Myocyte (in vitro differentiated cells): Measurements from ENCODE around the gene BDKRB2. TPM values are rescaled to one million over a fixed set of nuclear protein-coding genes. Genes with fewer than 3 reads are reported as not detected.

Experiments
- DNase-seq: peaks from one replicate; pipeline ENCODE4 v3.0.0-alpha.2; 2012; ENCODE audit warnings: low read depth
- total RNA-seq: library from RNA; depleted of rRNA; stranded (reverse); fragments of >200 nt; gene quantifications from 2 replicates; pipeline ENCODE4 v1.2.3, GENCODE V29; 2014

The BDKRB2 gene
- total RNA-seq, 1 donor from 2014 or later: 0.19 TPM

DNA sequence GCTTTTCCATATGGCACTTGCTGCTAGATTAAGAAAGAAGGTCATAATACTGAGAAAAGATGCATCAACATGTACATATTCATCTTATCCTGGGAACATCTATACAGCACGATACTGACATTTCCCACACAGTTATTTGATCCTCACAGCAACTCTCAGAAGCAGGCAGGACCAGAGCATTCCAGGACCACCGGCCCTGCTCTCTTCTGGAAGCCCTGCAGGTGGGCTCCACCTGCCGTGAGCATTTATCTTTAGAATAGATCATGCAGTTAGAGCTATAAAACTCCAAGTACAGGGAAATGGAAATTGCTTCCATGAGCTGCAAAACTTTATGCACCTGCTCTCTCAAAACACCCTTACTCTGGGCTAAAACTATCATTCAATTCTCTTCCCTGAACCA lies 45.8 kb downstream of the BDKRB2 start:
- DNase-seq: no peak

DNA sequence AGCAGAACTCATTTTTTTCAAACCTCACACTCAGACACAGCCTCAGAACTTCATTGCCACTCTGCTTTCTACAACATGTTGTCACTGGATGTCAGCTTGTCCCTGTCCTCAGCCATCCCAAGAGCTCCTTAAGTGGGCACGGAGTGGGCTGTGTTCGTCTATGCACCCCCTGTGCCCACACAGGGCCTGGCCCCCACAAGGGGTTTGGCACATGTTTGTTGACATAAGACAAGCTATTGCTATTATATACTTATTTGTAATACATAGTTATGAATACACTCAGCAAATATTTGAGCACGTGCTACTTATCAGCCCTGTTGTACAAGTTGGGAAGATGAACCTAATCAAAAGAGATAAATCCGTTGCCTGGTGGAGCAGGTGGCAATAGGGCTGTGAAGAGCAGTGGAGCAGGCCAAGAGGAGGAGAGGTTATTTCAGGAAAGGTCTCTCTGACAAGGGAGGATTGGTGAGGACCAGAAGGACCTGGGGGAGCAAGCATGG lies 47.1 kb downstream of the BDKRB2 start:
- DNase-seq: no peak

DNA sequence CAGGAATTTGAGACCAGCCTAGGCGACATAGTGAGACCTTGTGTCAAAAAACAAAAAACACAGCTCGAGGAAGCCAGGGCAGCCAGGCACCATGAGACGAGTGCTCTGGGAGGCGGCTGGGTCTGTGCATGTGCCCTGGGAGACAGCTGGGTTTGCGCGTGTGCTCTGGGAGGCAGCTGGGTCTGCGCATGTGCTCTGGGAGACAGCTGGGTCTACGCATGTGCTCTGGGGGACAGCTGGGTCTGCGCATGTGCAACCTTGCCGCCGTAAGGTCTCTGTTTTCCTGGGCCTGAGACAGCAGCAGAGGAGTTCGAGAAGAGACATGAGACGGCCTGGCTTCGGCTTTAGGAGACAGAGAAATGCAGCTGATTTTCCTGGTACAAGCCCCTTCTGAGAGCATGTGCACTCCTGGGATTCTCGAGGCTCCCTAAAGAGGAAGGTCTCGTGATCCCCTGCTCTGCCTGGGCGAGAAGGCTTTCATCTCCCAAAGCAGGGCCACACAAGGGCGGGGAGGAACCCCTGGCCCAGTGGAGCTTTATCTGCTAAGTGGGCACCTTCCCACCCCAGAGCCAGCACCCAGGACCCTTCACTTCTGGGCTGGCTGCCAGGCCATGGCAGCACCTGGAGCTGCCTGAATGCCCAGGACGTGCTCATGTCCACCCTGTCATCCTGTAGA lies 47.8 kb downstream of the BDKRB2 start:
- no peak for DNase-seq

DNA sequence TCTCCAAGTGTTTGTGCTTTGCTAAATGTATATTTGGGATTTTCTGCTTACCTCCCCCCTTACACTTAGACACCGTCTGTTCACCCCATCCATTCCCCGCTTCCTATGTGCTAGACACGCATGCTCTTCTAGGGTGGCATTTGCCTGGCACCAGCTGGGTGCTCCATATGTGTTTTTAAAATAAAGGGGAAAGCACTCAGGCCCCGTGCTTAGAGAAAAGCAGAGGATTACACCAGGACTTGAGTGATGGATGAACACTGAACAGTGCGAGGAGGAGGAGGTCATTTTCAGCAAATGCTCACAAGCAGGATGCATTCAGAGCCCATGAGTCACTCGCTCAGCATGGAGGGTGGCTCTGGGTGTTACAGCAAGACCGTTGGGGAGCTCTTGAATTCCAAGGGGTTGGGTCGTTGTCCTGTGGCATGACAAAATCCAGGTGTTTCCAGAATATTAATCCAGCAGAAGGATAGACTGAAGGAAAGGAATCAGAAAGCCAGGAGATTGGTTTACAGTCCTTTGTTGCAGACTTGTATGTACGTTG lies 48.4 kb downstream of the BDKRB2 start:
- peak; percentile 76 for DNase-seq

DNA sequence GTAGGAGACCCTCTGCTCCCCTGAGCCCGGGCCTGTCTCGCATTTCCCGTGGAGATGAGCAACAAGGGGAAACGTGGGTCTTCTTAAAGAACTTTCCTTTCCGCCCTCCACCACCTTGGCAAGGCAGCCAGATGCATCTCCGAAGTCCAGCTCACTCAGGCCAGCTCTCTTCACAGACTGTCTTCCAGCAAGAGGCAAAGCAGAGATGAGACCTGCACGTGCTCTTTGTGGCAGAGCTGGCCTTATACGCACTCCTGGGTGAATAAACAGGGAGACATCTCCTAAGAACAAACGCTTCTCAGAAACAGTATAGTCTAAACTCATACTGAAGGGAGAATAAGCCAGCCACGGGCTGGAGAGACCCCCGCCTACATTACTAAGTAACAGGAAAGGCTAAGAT lies 50.0 kb downstream of the BDKRB2 start:
- DNase-seq: no peak

DNA sequence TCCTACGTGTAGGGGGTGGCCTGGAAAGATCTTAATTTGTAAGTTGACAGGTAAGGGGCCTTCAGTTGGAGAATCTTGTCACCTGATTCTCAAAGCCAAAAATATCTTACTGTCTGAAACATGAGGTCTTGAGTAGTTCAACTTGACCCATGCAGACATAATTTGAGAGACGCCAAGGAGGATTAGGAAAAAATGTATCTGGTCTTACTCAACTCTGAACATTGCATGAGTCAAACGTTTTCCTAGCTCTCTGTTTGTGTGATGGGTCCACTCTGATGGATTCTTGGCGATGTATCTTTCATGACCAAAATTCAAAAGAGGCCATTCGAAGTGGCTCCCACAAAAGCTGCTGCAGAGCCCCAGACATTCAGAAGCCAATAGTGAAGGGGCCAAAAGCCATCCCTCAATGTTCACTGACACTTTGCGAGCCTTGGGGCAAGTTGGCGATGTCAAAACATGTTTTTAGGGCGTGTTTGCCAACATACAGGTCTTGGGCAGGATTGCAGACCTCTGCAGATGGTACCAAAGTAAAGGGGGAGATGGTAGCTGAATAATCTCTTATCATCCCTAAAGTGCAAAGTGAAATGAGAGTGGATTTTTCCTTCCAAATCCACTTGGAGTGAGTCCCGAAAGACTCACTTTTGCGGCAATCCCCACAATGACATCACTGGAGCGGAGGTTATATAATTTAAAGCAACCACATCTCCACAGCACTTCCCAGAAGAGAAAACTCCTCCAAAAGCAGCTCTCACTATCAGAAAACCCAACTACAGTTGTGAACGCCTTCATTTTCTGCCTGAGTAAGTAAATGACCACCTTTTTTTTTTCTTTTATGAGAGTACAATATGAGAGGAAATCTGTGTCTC lies 51.1 kb downstream of the BDKRB2 start, which contains the start of gene BDKRB1:
Gene BDKRB1, plus strand, starts transcription at position 710 of the 866 bp plus-strand sequence. CDS start 7,473 bp downstream, outside the sequence.
- peak; percentile 53 for DNase-seq

DNA sequence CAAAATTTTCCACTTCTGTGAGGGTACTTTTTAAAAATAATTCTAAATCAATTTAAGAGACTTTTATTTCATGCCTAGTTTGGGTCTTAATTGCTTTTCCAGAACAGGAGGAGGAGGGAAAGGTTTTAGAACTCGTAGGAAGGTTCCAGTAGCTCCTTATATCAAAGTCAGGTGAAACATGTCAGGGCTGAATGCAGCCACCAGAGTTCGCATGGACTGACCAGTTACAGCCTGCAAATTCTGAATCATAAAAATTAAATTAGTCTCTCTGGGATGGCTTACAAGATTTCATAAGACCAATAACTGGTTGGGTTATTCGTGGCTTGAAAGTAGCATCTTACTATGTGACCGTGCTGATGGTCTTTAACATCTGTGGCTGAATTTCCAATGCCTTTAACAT lies 51.8 kb downstream of the BDKRB2 start:
- no peak for DNase-seq

DNA sequence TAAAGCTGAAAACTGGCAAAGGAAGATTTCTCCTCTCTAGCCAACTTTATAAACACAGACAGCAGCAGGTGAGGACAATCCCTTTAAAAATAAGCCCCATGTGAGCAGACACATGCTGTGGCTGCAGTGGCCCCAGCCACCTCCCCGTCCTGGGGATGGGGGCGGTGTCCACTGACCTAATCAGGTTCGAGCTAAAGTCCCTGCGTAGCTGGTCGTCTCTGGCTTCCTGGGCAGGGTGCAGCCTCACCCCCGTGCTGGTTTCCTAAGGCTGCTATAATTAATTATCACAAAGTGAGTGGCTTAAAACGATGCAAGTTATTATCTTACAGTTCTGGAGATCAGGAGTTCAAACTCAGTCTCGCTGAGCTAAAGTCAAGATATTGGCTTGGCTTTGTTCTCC lies 52.4 kb downstream of the BDKRB2 start:
- no peak for DNase-seq

DNA sequence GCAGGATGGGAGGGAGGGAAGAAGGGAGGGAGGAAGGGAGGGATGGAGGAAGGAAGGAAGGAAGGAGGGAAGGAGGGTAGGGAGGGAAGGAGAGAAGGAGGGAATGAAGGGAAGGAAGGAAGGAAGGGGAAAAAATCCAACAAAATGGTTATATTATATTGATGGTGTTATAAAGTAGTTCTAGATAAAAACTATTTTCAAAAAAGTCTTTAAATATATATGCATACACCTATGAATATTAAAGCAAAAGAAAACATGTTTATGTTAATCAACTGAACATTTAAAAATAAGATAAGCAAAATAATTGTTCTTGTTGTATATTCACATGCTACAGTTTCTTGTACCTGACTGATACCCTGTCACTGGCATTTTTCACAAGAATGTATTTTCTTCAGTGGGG lies 53.3 kb downstream of the BDKRB2 start:
- DNase-seq: no peak

DNA sequence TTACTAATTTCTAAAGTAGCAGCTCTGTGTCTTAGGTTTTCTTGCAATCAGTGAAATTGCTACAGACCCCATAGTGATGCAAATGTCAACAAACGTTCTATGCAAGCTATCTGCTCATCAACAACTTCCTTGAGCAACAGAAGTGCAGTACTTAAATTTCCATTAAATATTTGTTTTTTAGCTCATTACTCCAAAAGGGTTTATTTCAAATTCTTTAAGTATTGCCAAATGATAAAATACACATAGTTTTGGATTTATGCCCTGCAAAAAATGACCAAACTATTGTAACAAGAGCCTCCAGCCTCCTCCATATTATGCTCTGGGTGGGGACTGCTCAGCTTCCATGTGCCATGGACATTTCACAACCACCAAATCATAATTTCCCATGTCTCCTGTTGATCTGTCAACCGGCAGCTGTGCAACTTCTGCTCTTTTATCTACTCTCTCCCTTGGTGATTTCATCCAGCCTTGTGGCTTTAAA lies 55.7 kb downstream of the BDKRB2 start:
- DNase-seq: peak; percentile 70

DNA sequence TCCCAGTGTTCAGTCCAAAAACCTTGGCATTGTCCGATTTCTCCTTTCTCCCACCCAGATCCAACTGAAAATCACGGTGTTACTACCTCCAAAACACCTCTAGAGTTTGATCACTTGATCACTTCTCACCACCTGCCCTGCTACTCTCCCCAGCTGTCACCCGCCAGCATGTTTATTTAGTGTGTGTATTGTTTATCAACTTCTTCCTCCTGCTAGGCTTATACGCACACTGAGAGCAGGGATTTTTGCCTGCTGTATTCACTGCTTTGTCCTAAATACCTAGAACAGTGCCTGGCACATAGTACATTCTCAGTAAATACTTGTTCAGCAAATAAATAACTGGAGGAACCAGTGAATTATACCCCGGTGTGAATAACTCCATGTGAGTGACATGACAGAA lies 56.4 kb downstream of the BDKRB2 start:
- no peak for DNase-seq

DNA sequence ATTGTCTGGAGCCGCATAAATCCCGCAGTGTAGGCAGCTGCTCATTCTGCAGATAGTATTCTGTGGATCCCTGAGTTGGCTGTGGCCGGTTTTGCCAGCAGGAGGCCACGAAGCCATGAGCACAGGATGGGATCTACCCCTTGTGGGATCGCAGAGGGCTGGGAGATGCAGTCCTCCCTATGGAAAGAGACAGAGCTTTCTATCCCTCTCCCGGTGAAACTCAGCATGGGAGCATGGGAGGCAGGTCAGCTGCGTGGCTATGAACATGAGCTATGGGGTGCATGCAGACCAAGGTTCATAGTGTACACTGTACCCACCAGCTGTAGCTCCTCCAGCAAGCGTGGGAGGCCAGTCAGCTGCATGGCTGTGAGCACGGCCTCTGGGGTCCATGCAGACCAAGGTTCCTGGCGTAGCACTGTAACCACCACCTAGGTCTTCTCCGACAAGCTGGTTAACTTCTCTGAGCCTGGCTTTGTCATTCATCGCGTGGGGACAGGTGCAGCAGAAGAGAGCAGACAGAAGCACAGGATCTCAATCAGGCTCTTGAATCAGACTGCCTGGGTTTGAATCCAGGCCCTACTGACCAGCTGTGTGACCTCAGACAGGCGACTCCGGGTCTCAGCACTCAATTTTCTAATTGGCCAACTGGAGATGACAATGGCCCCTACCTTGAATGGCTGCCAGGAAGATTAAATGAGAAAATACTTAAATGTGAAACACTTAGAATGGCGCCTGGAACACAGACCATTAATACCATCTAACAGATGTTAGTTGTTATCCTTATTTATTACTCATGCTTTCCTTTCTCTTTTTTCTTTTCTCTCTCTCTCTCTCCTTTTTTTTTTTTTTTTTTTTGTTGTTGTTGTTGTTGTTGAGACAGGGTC lies 57.4 kb downstream of the BDKRB2 start:
- peak; percentile 72 for DNase-seq

DNA sequence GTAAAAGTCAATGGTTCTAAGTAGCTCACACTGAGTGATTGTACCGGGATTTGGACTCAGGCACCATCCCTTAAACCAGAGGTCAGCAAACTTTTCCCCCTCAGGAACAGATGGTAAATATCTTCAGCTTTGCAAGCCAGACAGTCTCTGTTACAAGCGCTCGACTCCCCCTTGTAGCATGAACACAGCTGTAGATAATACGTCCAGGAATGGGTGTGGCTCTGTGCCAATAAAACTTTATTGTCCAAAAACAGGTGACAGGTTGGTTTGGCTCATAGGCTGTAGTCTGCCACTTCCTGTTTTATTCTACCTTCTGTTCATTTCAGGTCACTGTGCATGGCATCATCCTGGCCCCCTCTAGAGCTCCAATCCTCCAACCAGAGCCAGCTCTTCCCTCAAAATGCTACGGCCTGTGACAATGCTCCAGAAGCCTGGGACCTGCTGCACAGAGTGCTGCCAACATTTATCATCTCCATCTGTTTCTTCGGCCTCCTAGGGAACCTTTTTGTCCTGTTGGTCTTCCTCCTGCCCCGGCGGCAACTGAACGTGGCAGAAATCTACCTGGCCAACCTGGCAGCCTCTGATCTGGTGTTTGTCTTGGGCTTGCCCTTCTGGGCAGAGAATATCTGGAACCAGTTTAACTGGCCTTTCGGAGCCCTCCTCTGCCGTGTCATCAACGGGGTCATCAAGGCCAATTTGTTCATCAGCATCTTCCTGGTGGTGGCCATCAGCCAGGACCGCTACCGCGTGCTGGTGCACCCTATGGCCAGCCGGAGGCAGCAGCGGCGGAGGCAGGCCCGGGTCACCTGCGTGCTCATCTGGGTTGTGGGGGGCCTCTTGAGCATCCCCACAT lies 58.9 kb downstream of the BDKRB2 start:
- no peak for DNase-seq

DNA sequence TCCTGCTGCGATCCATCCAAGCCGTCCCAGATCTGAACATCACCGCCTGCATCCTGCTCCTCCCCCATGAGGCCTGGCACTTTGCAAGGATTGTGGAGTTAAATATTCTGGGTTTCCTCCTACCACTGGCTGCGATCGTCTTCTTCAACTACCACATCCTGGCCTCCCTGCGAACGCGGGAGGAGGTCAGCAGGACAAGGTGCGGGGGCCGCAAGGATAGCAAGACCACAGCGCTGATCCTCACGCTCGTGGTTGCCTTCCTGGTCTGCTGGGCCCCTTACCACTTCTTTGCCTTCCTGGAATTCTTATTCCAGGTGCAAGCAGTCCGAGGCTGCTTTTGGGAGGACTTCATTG lies 59.5 kb downstream of the BDKRB2 start:
- DNase-seq: no peak

DNA sequence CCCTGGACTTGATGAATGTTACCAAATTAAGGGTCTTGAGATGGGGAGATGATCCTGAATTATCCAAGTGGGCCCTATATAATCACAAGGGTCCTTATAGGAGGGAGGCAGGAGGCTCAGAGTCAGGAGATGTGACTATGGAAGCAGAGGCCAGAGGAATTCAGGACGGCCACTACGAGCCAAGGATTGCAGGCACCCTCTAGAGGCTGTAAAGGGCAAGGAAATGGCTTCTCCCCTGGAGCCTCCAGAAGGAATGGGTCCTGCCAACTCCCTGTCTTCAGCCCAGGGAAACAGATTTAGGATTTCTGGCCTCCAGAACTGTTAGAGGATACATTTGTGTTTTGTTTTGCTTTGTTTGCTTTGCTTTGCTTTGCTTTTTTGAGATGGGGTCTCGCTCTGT lies 60.2 kb downstream of the BDKRB2 start:
- DNase-seq: no peak

DNA sequence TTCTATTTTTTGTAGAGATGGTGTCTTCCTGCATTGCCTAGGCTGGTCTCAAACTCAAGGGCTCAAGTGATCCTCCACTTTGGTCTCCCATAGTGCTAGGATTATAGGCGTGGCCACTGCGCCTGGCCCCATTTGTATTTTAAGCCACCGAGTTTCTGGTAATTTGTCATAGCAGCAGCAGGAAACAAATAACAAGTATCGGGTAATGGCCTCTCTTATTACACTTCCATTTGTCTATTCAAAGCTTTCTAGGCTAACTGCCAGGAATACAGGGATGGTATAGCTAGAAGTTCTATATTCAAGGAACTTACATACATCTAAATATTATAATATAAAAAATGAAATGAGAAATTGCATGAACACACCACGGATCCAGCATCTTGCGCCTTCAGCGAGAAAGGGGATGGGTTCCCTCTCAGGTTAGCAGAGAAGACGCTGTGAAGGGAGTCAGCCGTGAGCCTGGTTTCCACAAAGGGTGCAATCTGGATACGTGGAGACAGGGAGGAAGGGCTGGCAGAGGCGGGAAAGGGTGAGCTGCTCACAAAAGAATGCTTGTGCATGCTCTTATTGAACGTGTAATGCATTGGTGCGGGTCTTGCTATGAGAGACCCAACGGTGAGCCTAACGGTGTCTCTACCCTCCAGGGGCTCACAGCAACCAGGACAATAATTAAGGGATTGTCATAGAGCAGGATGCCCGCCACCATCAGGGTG lies 60.9 kb downstream of the BDKRB2 start:
- DNase-seq: no peak

DNA sequence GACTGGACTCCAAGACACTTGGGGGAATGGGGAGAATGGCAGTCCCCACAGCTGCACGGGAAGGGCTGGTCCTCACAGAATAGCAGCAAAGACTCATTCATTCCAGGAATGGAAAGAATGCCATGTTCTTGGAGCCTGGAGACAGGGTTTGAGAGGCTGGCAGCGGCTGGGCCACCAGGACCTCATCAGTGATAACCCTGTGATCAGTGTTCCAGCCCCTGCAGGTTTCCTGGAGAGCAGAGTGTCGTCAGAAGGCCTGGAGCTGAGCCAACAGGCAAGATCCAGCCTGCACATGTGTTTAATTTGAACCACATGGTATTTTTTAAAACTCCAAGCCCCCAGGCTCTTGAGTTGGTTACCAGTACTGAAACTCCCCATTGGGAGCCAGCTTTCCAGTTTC lies 62.7 kb downstream of the BDKRB2 start:
- peak; percentile 56 for DNase-seq

DNA sequence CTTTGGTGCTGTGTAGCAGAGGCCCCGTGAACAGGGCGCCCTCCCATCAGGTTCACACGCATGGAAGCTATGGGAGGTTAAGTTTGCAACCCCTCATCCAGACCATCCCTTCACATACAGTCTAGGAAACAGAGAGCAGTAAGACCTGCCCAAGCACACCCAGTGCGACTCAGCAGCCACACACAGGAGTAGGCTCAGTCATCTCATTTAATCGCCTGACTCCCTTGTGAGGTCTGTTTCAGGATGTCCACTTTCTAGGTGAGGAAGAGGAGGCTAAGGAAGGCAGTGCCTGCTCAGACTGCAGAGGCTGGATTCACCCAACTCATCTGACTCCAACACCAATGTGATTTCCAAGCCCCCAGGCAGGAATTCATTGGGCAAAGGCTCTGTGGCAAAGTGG lies 63.3 kb downstream of the BDKRB2 start:
- no peak for DNase-seq
